IMR-90 (cell line): Measurements from ENCODE around the gene ACSL3.

Experiments used
- POLR2A ChIP-seq: IDR thresholded peaks from 2 replicates; pipeline ENCODE4 v1.6.1; 2012; ENCODE audit warnings: mild to moderate bottlenecking, low read depth, low read length
- RFX5 ChIP-seq: IDR thresholded peaks from 2 replicates; pipeline ENCODE4 v1.8.0; 2012; ENCODE audit warnings: low read depth, mild to moderate bottlenecking, low read length, moderate library complexity
- TF ChIP-seq, protein P1 (sequence below): conservative IDR thresholded peaks from 2 replicates; pipeline ENCODE4 v1.5.1; 2012; ENCODE audit warnings: mild to moderate bottlenecking, low read depth, low read length, improper control_type of control experiment

DNA sequence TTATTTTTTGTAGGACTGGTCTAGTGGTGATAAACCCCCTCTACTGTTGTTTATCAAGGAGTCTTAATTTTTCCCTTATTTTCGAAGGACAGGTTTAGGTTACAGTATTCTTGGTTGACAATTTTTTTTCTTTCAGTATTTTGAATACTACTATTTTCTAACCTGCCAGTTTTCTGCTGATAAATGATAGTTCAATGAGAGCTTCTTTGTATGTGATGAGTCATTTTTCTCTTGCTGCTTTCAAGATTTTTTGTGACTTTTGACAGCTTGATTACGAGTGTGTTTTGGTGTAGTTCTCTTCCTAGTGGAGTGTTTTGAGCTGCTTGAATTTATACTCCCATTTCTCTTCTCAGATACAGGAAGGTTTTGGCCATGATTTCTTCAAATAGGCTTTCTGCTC is 77.5 kb downstream of the ACSL3 start:
- no peak for TF ChIP-seq RFX5
- TF ChIP-seq POLR2A: no peak
- TF ChIP-seq, protein P1, sequence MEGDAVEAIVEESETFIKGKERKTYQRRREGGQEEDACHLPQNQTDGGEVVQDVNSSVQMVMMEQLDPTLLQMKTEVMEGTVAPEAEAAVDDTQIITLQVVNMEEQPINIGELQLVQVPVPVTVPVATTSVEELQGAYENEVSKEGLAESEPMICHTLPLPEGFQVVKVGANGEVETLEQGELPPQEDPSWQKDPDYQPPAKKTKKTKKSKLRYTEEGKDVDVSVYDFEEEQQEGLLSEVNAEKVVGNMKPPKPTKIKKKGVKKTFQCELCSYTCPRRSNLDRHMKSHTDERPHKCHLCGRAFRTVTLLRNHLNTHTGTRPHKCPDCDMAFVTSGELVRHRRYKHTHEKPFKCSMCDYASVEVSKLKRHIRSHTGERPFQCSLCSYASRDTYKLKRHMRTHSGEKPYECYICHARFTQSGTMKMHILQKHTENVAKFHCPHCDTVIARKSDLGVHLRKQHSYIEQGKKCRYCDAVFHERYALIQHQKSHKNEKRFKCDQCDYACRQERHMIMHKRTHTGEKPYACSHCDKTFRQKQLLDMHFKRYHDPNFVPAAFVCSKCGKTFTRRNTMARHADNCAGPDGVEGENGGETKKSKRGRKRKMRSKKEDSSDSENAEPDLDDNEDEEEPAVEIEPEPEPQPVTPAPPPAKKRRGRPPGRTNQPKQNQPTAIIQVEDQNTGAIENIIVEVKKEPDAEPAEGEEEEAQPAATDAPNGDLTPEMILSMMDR: no peak
